H1 (cell line): ENCODE measurements around the gene ESPNL. TPM values are rescaled to one million over a fixed set of nuclear protein-coding genes. Genes with fewer than 3 reads are reported as not detected.

Source experiments
- CTCF ChIA-PET: fragments of 300-600 bp; sonication (Branson Sonifier 250); formaldehyde crosslinking; loops from one replicate; lab custom pipeline; 2021; ENCODE audit not compliant: partially characterized antibody; lab: Charles Lee
- POLR2A ChIA-PET: fragments of 300-600 bp; sonication (Branson Sonifier 250); formaldehyde crosslinking; loops from one replicate; lab custom pipeline; 2021; ENCODE audit warnings: inconsistent platforms; ENCODE audit not compliant: partially characterized antibody; lab: Charles Lee
- DNase-seq, 2 experiments: peaks; one replicate each; pipeline versions ENCODE4 v3.0.0 to v3.0.0-alpha.2; 2010 to 2022; ENCODE audit warnings: low spot score in 2 of 2, low read depth in 1 of 2, mixed read lengths in 1 of 2
- FAIRE-seq: peaks from 2 replicates; lab custom pipeline; 2011; peaks lifted over from hg19 to GRCh38; lab: Jason Lieb, UNC
- H2AFZ ChIP-seq: 2 replicates; pipeline ENCODE4 v1.8.1; 2012; ENCODE audit warnings: low read length, inconsistent platforms
- H2AK5ac ChIP-seq: 2 replicates; pipeline ENCODE4 v1.6.1; 2013; ENCODE audit warnings: low read depth, low read length
- H2BK120ac ChIP-seq: replicated peaks from 2 replicates; pipeline ENCODE3; 2013; ENCODE audit warnings: low read depth, low read length, inconsistent platforms
- H2BK12ac ChIP-seq: 2 replicates; pipeline ENCODE4 v1.6.1; 2013; ENCODE audit warnings: low read depth, low read length
- H2BK15ac ChIP-seq: 2 replicates; pipeline ENCODE4 v1.6.1; 2013; ENCODE audit warnings: low read length
- H2BK20ac ChIP-seq: 2 replicates; pipeline ENCODE4 v1.6.1; 2013; ENCODE audit warnings: low read length
- H2BK5ac ChIP-seq: 2 replicates; pipeline ENCODE4 v1.6.1; 2013; ENCODE audit warnings: low read depth, low read length
- H3K14ac ChIP-seq: 2 replicates; pipeline ENCODE4 v1.6.1; 2013; ENCODE audit warnings: inconsistent platforms; ENCODE audit not compliant: insufficient read length
- H3K18ac ChIP-seq: 2 replicates; pipeline ENCODE4 v1.6.1; 2013; ENCODE audit warnings: low read length; ENCODE audit errors: extremely low read depth
- H3K23ac ChIP-seq: 2 replicates; pipeline ENCODE4 v1.6.1; 2013; ENCODE audit warnings: inconsistent platforms; ENCODE audit not compliant: insufficient read length
- H3K23me2 ChIP-seq: 2 replicates; pipeline ENCODE4 v1.6.1; 2013; ENCODE audit warnings: low read depth, low read length
- H3K27ac ChIP-seq: 2 replicates; pipeline ENCODE4 v1.6.1; 2011; ENCODE audit warnings: low read depth, low read length, inconsistent platforms
- H3K27me3 ChIP-seq, 4 experiments: replicated peaks in 1 of 4; 1 replicate in 1 of 4; 2 replicates in 3 of 4; pipeline versions ENCODE4 v1.6.1 to v1.8.1; 2011 to 2013; ENCODE audit warnings: low read length in 3 of 4, mild to moderate bottlenecking in 3 of 4, inconsistent platforms in 2 of 4, mixed read lengths in 2 of 4, moderate library complexity in 1 of 4; ENCODE audit not compliant: control insufficient read depth in 3 of 4, insufficient read depth in 3 of 4; ENCODE audit errors: extremely low read depth in 1 of 4
- H3K36me3 ChIP-seq, 4 experiments: 2 replicates each; pipeline versions ENCODE4 v1.6.1 to v1.8.1; 2011 to 2013; ENCODE audit warnings: mild to moderate bottlenecking in 4 of 4, low read length in 3 of 4, moderate library complexity in 2 of 4, control low read depth in 1 of 4, inconsistent platforms in 1 of 4; ENCODE audit not compliant: insufficient read depth in 4 of 4, control insufficient read depth in 2 of 4
- H3K4ac ChIP-seq: replicated peaks from 2 replicates; pipeline ENCODE3; 2013; ENCODE audit warnings: low read length, low read depth, mixed read lengths, inconsistent platforms; ENCODE audit not compliant: insufficient read length
- H3K4me1 ChIP-seq, 4 experiments: replicated peaks in 1 of 4; 1 replicate in 1 of 4; 2 replicates in 3 of 4; pipeline versions ENCODE4 v1.6.1 to v1.8.1; 2011 to 2013; ENCODE audit warnings: low read length in 3 of 4, inconsistent platforms in 2 of 4, mixed read lengths in 1 of 4; ENCODE audit not compliant: insufficient read depth in 4 of 4, control insufficient read depth in 3 of 4
- H3K4me2 ChIP-seq, 2 experiments: 2 replicates each; pipeline versions ENCODE4 v1.6.1 to v1.8.1; 2011 to 2013; ENCODE audit warnings: low read depth in 2 of 2, low read length in 2 of 2, control low read depth in 1 of 2, inconsistent platforms in 1 of 2, mild to moderate bottlenecking in 1 of 2; ENCODE audit not compliant: insufficient read depth in 1 of 2
- H3K4me3 ChIP-seq, 4 experiments: fragments of 200-600, 300-600 bp in 1 of 4; sonication (generic), shearing (Covaris generic), sonication (Bioruptor Twin) in 1 of 4; 2 replicates each; pipeline versions ENCODE4 v1.5.1 to v1.8.1; 2011 to 2016; ENCODE audit warnings: low read length in 4 of 4, low read depth in 3 of 4, control low read depth in 2 of 4, inconsistent platforms in 2 of 4, mild to moderate bottlenecking in 2 of 4, mixed read lengths in 1 of 4, moderate library complexity in 1 of 4; ENCODE audit not compliant: insufficient read depth in 2 of 4; ENCODE audit errors: extremely low read depth in 1 of 4
- H3K56ac ChIP-seq: replicated peaks from 2 replicates; pipeline ENCODE3; 2013; ENCODE audit warnings: low read depth, mild to moderate bottlenecking, mixed read lengths, low read length, inconsistent platforms; ENCODE audit not compliant: insufficient read length
- H3K79me1 ChIP-seq: 2 replicates; pipeline ENCODE4 v1.6.1; 2013; ENCODE audit warnings: low read depth, low read length, control low read depth
- H3K79me2 ChIP-seq, 2 experiments: 2 replicates each; pipeline versions ENCODE4 v1.6.1 to v1.8.1; 2012 to 2013; ENCODE audit warnings: low read length in 2 of 2, mild to moderate bottlenecking in 2 of 2, inconsistent platforms in 1 of 2; ENCODE audit not compliant: insufficient read depth in 2 of 2, control insufficient read depth in 1 of 2
- H3K9ac ChIP-seq, 4 experiments: replicated peaks in 1 of 4; 1 replicate in 1 of 4; 2 replicates in 3 of 4; pipeline versions ENCODE4 v1.6.1 to v1.8.1; 2011 to 2013; ENCODE audit warnings: low read depth in 3 of 4, low read length in 3 of 4, control low read depth in 2 of 4, mild to moderate bottlenecking in 2 of 4, moderate library complexity in 2 of 4, inconsistent platforms in 1 of 4; ENCODE audit errors: extremely low read depth in 1 of 4
- H3K9me3 ChIP-seq, 2 experiments: 2 replicates each; pipeline versions ENCODE4 v1.6.1 to v1.8.1; 2012 to 2013; ENCODE audit warnings: mild to moderate bottlenecking in 2 of 2, moderate library complexity in 2 of 2, control low read depth in 1 of 2, inconsistent platforms in 1 of 2, low read depth in 1 of 2, low read length in 1 of 2, mixed read lengths in 1 of 2; ENCODE audit not compliant: insufficient read depth in 2 of 2
- H4K20me1 ChIP-seq, 2 experiments: replicated peaks in 1 of 2; 2 replicates each; pipeline versions ENCODE3 to v1.8.1; 2011 to 2013; ENCODE audit warnings: inconsistent platforms in 2 of 2, low read length in 2 of 2, mild to moderate bottlenecking in 1 of 2; ENCODE audit not compliant: insufficient read depth in 2 of 2, control insufficient read depth in 1 of 2
- H4K5ac ChIP-seq: 2 replicates; pipeline ENCODE4 v1.6.1; 2013; ENCODE audit warnings: low read length, low read depth, mixed read lengths, inconsistent platforms; ENCODE audit not compliant: insufficient read length
- H4K8ac ChIP-seq: 2 replicates; pipeline ENCODE4 v1.8.0; 2013; ENCODE audit warnings: mild to moderate bottlenecking, moderate library complexity, low read length, inconsistent platforms; ENCODE audit not compliant: insufficient read depth; ENCODE audit errors: extremely low read depth
- H4K91ac ChIP-seq: replicated peaks from 2 replicates; pipeline ENCODE3; 2013; ENCODE audit warnings: low read length, mixed read lengths, inconsistent platforms; ENCODE audit not compliant: insufficient read length
- CBX5 ChIP-seq: fragments of 300-800, 300-1000 bp; sonication (generic); IDR thresholded peaks from 2 replicates; pipeline ENCODE4 v1.7.1; 2016; ENCODE audit warnings: antibody characterized with exemption, low read length, low read depth
- CHD1 ChIP-seq: IDR thresholded peaks from 2 replicates; pipeline ENCODE4 v1.6.1; 2012; ENCODE audit warnings: low read depth, low read length, improper control_type of control experiment
- NRF1 ChIP-seq: IDR thresholded peaks from 2 replicates; pipeline ENCODE4 v1.6.1; 2011; ENCODE audit warnings: mild to moderate bottlenecking, low read depth, low read length, improper control_type of control experiment
- RAD21 ChIP-seq, 2 experiments: IDR thresholded peaks in 1 of 2; conservative IDR thresholded peaks in 1 of 2; 2 replicates each; pipeline ENCODE4 v1.6.1; 2011; ENCODE audit warnings: low read depth in 2 of 2, low read length in 2 of 2, improper control_type of control experiment in 1 of 2, inconsistent platforms in 1 of 2, mild to moderate bottlenecking in 1 of 2, moderate library complexity in 1 of 2
- SIX5 ChIP-seq: IDR thresholded peaks from 2 replicates; pipeline ENCODE4 v1.6.1; 2011; ENCODE audit warnings: mild to moderate bottlenecking, low read depth, low read length
- ZNF274 ChIP-seq: IDR thresholded peaks from 2 replicates; pipeline ENCODE4 v1.7.0; 2012; ENCODE audit warnings: low read length, borderline replicate concordance; ENCODE audit errors: extremely low read depth
- WGBS, 2 experiments: shearing (Covaris generic) in 1 of 2; methylation state at CpG; one replicate each; pipeline versions ENCODE4 v1.1.6 to v1.1.7; 2013 to 2015; ENCODE audit warnings: low lambda C conversion rate in 2 of 2, mixed read lengths in 2 of 2, inconsistent platforms in 1 of 2, low coverage in 1 of 2, missing lambda C conversion rate in 1 of 2; ENCODE audit not compliant: insufficient replicate concordance in 2 of 2, insufficient coverage in 1 of 2, insufficient read length in 1 of 2; ENCODE audit errors: extremely low coverage in 1 of 2, missing lambda C conversion rate in 1 of 2; 5-methylcytosine and 5-hydroxymethylcytosine counted together
- polyA plus RNA-seq, 7 experiments: library from polyadenylated mRNA; depleted of rRNA in 3 of 7; stranded (reverse) in 5 of 7; unstranded in 2 of 7; fragments of >200 nt in 5 of 7; fragments of 200-250 nt in 2 of 7; gene quantifications; 1 replicate in 5 of 7; 2 replicates in 1 of 7; 4 replicates in 1 of 7; pipeline versions ENCODE4 v1.2.1 to v1.2.3, GENCODE V29; 2011 to 2013; ENCODE audit warnings: missing spikeins in 2 of 7, mixed read lengths in 2 of 7
- total RNA-seq: library from RNA; stranded (reverse); fragmentation: NEBNext Ultra II Directional; extraction: Animal tissue kit (Norgen Biotek cat#: 25700); gene quantifications from 2 replicates; pipeline ENCODE4 v1.2.1, GENCODE V29; 2021

Gene ESPNL
- total and polyA plus RNA-seq, 2 of the 8 experiments (the other 6 are each of a cell fraction or from before 2014, with no cell fraction given), result 0.68 to 1.3 TPM

GRCh38 chr2:238114851-238115660 is 14.9 kb downstream of the ESPNL start:
- Histone ChIP-seq H2BK15ac (no peak overlapping the region), H3K23ac (no peak overlapping the region), H3K4me1 (peaks cover 0 to 2% (median 0%) of the 10 kb centered on the region in 4 experiments; a peak in 2 of 7 replicates), H3K14ac (no peak overlapping the region), H4K91ac (no peak overlapping the region), H2BK12ac (no peak overlapping the region), H4K5ac (no peak overlapping the region), H4K20me1 (no peaks in the 10 kb centered on the region), H3K36me3 (no peaks in the 10 kb centered on the region), H3K18ac (no peak overlapping the region; the same call in 1 of the 2 replicates), H3K4me2 (no peak overlapping the region), H3K23me2 (peaks cover 14% of the 10 kb centered on the region; the same call in 1 of the 2 replicates), H3K4ac (no peak overlapping the region), H2AK5ac (no peak overlapping the region), H3K79me1 (no peaks in the 10 kb centered on the region), H3K27ac (no peak overlapping the region), H3K79me2 (no peaks in the 10 kb centered on the region), H4K8ac (no peak overlapping the region), H2AFZ (no peak overlapping the region), H3K9me3 (peaks cover 0 to 5% of the 10 kb centered on the region in 2 experiments; a peak in 1 of 4 replicates), H3K56ac (no peak overlapping the region), H2BK120ac (no peak overlapping the region), H3K27me3 (no peaks in the 10 kb centered on the region), H3K9ac (no peak overlapping the region), H2BK5ac (no peak overlapping the region), H3K4me3 (no peak overlapping the region), H2BK20ac (no peak overlapping the region)
- POLR2A ChIA-PET, result interaction anchor here (0.8 to 1.1 kb wide), 3 partner anchors 14 to 50 kb away, joined by 3 read pairs; partner anchors contain the start of gene ESPNL
- TF ChIP-seq ZNF274 (no peak), CBX5 (no peak), NRF1 (no peak), SIX5 (no peak), CHD1 (no peak), RAD21 (IDR thresholded peaks at IDR 0.05 in 1 of 2, conservative IDR thresholded peaks at IDR 0.05 in 1 of 2; ENCODE audit: low read depth in 2 of 2, low read length in 2 of 2) (0 out of 4 replicates have a peak, but pooled peaks of 1 of the 2 experiments have one; percentile 8)
- 86% methylated on average over 32 of the region's 32 CpGs; no CpG with 5 or more reads in 1 of the 2 experiments for WGBS, 2 experiments
- DNase-seq (no peak), FAIRE-seq (no peak)
- CTCF ChIA-PET, result interaction anchor here (0.5 to 1.9 kb wide), 12 partner anchors 8 to 1805 kb away, joined by 3 to 6 read pairs (median 3); partner anchors contain the start of gene ESPNL
